Gastroesophageal sphincter (tissue), 3 donors: ENCODE measurements around the gene KCTD1.

ENCODE experiments used
- POLR2A ChIP-seq, 2 donors: fragments of 450-650 bp; IDR thresholded peaks; one replicate each; pipeline ENCODE4 v1.6.1; 2017; ENCODE audit warnings: antibody characterized with exemption in 2 of 2, mild to moderate bottlenecking in 2 of 2, moderate library complexity in 1 of 2
- POLR2AphosphoS5 ChIP-seq: sonication (generic); formaldehyde crosslinking; IDR thresholded peaks from one replicate; pipeline ENCODE4 v1.6.1; 2017; ENCODE audit warnings: antibody characterized with exemption
- TF ChIP-seq, protein P1 (sequence below), 4 experiments: fragments of 200-600 bp in 2 of 4; fragments of 450-650 bp in 2 of 4; sonication (generic) in 1 of 4; IDR thresholded peaks; one replicate each; pipeline ENCODE4 v1.5.1; 2017 to 2019; ENCODE audit warnings: antibody characterized with exemption in 4 of 4, mild to moderate bottlenecking in 2 of 4, moderate library complexity in 2 of 4

DNA sequence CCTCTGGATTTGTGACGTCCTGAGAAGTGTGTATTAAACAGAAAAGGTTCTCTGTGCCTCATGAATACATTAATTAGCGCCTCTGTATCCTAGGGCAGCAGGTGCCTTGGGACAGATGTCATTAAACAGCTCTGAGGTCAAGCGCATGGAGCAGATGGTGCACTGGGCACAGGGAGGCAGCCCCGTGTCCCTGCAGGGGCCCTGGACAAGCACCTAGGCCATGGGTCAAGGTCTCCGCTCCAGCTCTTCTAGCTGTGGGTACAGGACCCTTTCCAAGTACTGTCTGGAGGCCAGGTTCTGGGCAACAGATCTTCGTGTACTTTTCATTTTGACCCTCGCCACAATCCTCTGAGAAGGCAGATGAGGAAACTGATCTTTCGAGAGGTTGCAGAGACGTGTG, 126.4 kb downstream of the KCTD1 start:
- TF ChIP-seq, protein P1, sequence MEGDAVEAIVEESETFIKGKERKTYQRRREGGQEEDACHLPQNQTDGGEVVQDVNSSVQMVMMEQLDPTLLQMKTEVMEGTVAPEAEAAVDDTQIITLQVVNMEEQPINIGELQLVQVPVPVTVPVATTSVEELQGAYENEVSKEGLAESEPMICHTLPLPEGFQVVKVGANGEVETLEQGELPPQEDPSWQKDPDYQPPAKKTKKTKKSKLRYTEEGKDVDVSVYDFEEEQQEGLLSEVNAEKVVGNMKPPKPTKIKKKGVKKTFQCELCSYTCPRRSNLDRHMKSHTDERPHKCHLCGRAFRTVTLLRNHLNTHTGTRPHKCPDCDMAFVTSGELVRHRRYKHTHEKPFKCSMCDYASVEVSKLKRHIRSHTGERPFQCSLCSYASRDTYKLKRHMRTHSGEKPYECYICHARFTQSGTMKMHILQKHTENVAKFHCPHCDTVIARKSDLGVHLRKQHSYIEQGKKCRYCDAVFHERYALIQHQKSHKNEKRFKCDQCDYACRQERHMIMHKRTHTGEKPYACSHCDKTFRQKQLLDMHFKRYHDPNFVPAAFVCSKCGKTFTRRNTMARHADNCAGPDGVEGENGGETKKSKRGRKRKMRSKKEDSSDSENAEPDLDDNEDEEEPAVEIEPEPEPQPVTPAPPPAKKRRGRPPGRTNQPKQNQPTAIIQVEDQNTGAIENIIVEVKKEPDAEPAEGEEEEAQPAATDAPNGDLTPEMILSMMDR (IDR thresholded peaks at IDR 0.05) = no peak
- TF ChIP-seq POLR2A (IDR thresholded peaks at IDR 0.05) (no peak), POLR2AphosphoS5 (no peak)
